Measurements from ENCODE around the gene PGPEP1.

PGPEP1 gene

DNA sequence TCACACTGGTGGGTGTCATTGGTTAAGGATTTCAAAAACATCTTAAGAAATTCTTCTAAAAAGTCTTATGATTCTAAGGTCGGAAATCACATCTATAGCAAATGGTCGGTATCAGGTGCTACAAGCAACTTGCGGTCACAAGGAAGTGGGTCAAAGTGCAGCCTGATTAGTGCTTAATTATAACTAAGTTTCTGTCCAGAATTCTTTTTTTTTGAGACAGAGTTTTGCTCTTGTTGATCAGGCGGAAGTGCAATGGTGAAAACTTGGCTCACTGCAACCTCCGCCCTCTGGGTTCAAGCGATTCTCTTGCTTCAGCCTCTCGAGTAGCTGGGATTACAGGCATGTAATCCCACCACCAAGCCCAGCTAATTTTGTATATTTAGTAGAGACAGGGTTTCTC is 44.4 kb downstream of the PGPEP1 start:
- no peak overlapping the region for H3K4me3 ChIP-seq (ENCODE audit: low read length)
- peaks cover 5% of the 10 kb centered on the region; the same call in 1 of the 2 replicates for H3K4me1 ChIP-seq (ENCODE audit: low read length)
- no peak overlapping the region for H3K27ac ChIP-seq (ENCODE audit: low read length)
- TF ChIP-seq, protein P1, sequence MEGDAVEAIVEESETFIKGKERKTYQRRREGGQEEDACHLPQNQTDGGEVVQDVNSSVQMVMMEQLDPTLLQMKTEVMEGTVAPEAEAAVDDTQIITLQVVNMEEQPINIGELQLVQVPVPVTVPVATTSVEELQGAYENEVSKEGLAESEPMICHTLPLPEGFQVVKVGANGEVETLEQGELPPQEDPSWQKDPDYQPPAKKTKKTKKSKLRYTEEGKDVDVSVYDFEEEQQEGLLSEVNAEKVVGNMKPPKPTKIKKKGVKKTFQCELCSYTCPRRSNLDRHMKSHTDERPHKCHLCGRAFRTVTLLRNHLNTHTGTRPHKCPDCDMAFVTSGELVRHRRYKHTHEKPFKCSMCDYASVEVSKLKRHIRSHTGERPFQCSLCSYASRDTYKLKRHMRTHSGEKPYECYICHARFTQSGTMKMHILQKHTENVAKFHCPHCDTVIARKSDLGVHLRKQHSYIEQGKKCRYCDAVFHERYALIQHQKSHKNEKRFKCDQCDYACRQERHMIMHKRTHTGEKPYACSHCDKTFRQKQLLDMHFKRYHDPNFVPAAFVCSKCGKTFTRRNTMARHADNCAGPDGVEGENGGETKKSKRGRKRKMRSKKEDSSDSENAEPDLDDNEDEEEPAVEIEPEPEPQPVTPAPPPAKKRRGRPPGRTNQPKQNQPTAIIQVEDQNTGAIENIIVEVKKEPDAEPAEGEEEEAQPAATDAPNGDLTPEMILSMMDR (IDR thresholded peaks at IDR 0.05; ENCODE audit: low read depth, low read length) = no peak
- TF ChIP-seq EZH2phosphoT487 (IDR thresholded peaks at IDR 0.05; ENCODE audit: low read depth) = no peak
- no peak overlapping the region for H3K4me2 ChIP-seq (ENCODE audit: low read length)
- no peak overlapping the region for H3K9ac ChIP-seq (ENCODE audit: low read length)
- no peaks in the 10 kb centered on the region for H3K79me2 ChIP-seq (ENCODE audit: low read length)
- H4K20me1 ChIP-seq (ENCODE audit: insufficient read depth, low read length) = no peaks in the 10 kb centered on the region
- no peaks in the 10 kb centered on the region for H3K9me3 ChIP-seq (ENCODE audit: insufficient read depth, low read length)
- peaks cover 24% of the 10 kb centered on the region for H3K27me3 ChIP-seq (ENCODE audit: low read depth, low read length)
- H2AFZ ChIP-seq (ENCODE audit: low read depth, low read length) = no peak overlapping the region
- H3K36me3 ChIP-seq (replicated peaks; ENCODE audit: low read depth, low read length) = peaks cover 3% of the 10 kb centered on the region

DNA sequence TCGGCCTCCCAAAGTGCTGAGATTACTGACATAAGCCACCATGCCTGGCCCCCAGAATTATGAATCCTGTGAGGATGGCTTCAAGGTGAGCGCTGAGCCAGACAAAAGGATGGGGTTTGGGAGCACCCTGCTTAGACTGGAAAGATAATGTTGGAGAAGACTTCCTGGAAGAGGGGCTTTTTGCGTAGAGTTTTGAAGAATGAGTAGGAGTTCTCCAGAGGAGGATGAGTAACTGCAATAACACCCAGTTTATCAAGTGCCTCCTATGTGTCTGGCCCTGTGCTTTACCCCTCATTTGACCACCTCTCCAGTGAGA is 44.9 kb downstream of the PGPEP1 start:
- H3K9ac ChIP-seq (ENCODE audit: low read length) = no peak overlapping the region
- no peaks in the 10 kb centered on the region for H3K9me3 ChIP-seq (ENCODE audit: insufficient read depth, low read length)
- no peak overlapping the region for H3K4me2 ChIP-seq (ENCODE audit: low read length)
- H3K4me3 ChIP-seq (ENCODE audit: low read length) = no peak overlapping the region
- H4K20me1 ChIP-seq (ENCODE audit: insufficient read depth, low read length) = no peaks in the 10 kb centered on the region
- peaks cover 4% of the 10 kb centered on the region for H3K36me3 ChIP-seq (replicated peaks; ENCODE audit: low read depth, low read length)
- peaks cover 5% of the 10 kb centered on the region; the same call in 1 of the 2 replicates for H3K4me1 ChIP-seq (ENCODE audit: low read length)
- no peak overlapping the region for H3K27ac ChIP-seq (ENCODE audit: low read length)
- H2AFZ ChIP-seq (ENCODE audit: low read depth, low read length) = no peak overlapping the region
- peaks cover 26% of the 10 kb centered on the region for H3K27me3 ChIP-seq (ENCODE audit: low read depth, low read length)
- no peaks in the 10 kb centered on the region for H3K79me2 ChIP-seq (ENCODE audit: low read length)
- no peak for TF ChIP-seq EZH2phosphoT487 (IDR thresholded peaks at IDR 0.05; ENCODE audit: low read depth)
- TF ChIP-seq, protein P1 (IDR thresholded peaks at IDR 0.05; ENCODE audit: low read depth, low read length) = no peak

DNA sequence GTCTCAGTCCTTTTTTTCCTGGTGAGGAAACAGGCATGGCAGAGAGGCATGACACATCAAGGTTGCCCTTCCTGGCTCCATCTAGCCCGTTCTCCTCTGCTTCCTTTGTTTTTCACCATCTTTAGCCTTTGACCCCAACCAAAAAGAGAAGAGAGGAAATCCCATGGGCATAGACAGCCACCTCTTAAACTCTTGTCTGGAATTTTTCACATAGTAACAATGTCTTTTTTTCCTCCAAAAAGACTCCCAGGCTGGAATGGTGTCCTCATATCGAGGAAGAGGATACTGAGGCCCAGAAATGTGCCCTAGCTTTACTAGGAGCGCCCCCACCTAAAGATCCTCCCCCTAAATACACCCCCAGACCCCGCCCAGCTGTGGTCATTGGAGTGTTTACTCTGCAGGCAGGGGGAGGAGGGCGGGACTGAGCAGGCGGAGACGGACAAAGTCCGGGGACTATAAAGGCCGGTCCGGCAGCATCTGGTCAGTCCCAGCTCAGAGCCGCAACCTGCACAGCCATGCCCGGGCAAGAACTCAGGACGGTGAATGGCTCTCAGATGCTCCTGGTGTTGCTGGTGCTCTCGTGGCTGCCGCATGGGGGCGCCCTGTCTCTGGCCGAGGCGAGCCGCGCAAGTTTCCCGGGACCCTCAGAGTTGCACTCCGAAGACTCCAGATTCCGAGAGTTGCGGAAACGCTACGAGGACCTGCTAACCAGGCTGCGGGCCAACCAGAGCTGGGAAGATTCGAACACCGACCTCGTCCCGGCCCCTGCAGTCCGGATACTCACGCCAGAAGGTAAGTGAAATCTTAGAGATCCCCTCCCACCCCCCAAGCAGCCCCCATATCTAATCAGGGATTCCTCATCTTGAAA is 45.5 kb downstream of the PGPEP1 start, which contains the start of gene GDF15:
TSS of gene GDF15 (plus strand) at position 484 of the 868 bp plus-strand sequence. CDS start at position 516, 32 bp downstream.
- H2AFZ ChIP-seq (ENCODE audit: low read depth, low read length) = no peak within 1 kb of the TSS
- H3K4me3 ChIP-seq (ENCODE audit: low read length) = no peak within 1 kb of the TSS
- H3K36me3 ChIP-seq (replicated peaks; ENCODE audit: low read depth, low read length) = peaks cover 4% of the 10 kb centered on the region
- no peaks in the 10 kb centered on the region for H3K79me2 ChIP-seq (ENCODE audit: low read length)
- no peaks in the 10 kb centered on the region for H4K20me1 ChIP-seq (ENCODE audit: insufficient read depth, low read length)
- H3K27me3 ChIP-seq (ENCODE audit: low read depth, low read length) = peaks cover 26% of the 10 kb centered on the region
- no peak within 1 kb of the TSS for H3K9ac ChIP-seq (ENCODE audit: low read length)
- H3K27ac ChIP-seq (ENCODE audit: low read length) = no peak within 1 kb of the TSS
- TF ChIP-seq, protein P1 (IDR thresholded peaks at IDR 0.05; ENCODE audit: low read depth, low read length) = peak; percentile 61
- TF ChIP-seq EZH2phosphoT487 (IDR thresholded peaks at IDR 0.05; ENCODE audit: low read depth) = no peak
- H3K4me2 ChIP-seq (ENCODE audit: low read length) = no peak within 1 kb of the TSS
- H3K4me1 ChIP-seq (ENCODE audit: low read length) = peaks cover 5% of the 10 kb centered on the region; the same call in 1 of the 2 replicates
- H3K9me3 ChIP-seq (ENCODE audit: insufficient read depth, low read length) = no peaks in the 10 kb centered on the region

DNA sequence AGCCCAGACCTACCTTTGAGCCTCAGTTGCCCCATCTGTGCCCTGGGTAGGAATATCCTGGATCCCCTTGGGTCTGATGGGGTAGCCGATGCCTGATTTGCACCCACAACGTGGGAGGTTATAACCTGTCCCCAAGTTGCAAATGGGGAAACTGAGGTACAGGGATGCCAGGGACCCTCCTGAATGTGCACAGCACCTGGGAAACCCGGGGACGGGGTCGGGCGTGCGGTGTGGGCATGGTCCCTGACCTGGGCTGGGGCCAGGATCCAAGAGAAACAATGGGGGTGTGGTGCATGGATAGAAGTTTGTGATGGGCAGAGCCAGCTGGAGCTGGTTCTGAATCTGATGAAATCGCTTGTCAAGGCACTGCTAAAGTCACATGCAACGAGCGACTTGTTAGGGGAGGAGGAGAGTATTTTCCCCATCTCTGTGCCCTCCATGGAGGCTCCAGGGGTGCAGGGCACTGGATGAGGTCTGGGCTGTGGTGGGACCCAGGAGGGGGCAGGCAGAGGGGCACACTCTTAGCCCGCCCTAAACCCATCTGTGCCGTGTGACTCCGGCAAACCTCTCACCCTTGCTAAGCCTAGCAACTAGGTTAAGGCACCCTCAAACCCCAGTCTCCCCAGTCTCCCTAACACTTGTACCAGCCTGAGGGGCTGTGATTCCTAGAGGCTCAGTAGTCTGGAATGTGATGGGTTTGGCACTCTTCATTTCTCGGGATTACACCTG is 46.3 kb downstream of the PGPEP1 start:
- Histone ChIP-seq H2AFZ (ENCODE audit: low read depth, low read length) (no peak overlapping the region), H3K9ac (ENCODE audit: low read length) (no peak overlapping the region), H3K4me3 (ENCODE audit: low read length) (no peak overlapping the region)

More for the DNA sequence above, 46.3 kb downstream of the PGPEP1 start:
- no peak overlapping the region for H3K27ac ChIP-seq (ENCODE audit: low read length)
- peaks cover 26% of the 10 kb centered on the region for H3K27me3 ChIP-seq (ENCODE audit: low read depth, low read length)
- H4K20me1 ChIP-seq (ENCODE audit: insufficient read depth, low read length) = no peaks in the 10 kb centered on the region
- peaks cover 5% of the 10 kb centered on the region; the same call in 1 of the 2 replicates for H3K4me1 ChIP-seq (ENCODE audit: low read length)
- H3K79me2 ChIP-seq (ENCODE audit: low read length) = no peaks in the 10 kb centered on the region
- TF ChIP-seq EZH2phosphoT487 (IDR thresholded peaks at IDR 0.05; ENCODE audit: low read depth) = no peak
- TF ChIP-seq, protein P1 (IDR thresholded peaks at IDR 0.05; ENCODE audit: low read depth, low read length) = no peak
- no peaks in the 10 kb centered on the region for H3K9me3 ChIP-seq (ENCODE audit: insufficient read depth, low read length)
- no peak overlapping the region for H3K4me2 ChIP-seq (ENCODE audit: low read length)
- H3K36me3 ChIP-seq (replicated peaks; ENCODE audit: low read depth, low read length) = peaks cover 4% of the 10 kb centered on the region
